NCI-H2029 (cell line): ENCODE data around the gene ABCC11.
A peak's percentile ranks its signal among the peaks of the same experiment; 100 is the strongest.

Experiments used
- DNase-seq: peaks from one replicate; lab custom pipeline; 2025; lab: John Stamatoyannopoulos, UW

The ABCC11 gene

DNA sequence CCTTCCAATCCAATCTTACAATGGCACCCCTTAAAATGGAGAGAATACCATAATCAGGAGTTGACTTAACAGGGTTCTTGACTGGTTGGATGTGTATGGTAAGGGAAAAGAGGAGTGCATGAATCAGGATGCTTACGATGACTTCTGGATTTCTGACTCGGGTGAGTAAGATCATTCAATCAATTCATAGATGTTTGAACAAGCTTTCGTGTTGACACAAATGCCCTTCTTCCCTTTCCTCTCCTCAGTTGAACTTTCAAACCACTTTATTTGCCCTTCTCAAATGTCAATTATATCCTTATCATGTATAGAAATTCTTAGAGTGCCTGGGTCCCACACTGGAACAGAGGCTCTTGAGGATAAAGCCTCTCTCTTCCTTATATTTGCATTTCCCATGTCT is 117.4 kb downstream of the ABCC11 start:
- no peak for DNase-seq

DNA sequence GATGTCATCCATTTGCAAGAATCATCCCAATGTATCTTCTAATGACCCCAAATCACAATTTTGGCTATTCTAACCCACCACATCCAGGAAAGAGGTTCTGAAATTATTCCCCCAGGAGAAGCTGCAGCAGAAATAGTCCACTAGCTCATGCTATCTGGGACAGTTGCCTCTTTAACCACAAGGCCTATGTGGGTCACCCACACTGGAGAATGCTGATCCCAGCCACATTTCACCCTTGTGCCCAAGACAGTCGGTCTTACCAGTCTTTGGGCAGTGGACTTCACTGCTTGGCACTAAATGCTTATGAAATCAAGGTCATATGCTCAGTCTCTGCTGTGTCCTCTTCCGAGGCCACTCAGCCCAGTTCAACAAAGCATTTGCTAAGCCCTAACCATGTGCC is 118.6 kb downstream of the ABCC11 start:
- no peak for DNase-seq

- peak; percentile 83 for DNase-seq
Measured at GRCh38 chr16:48126801-48127644, 120.3 kb downstream of the ABCC11 start.

GRCh38 chr16:48125888-48126287 is 121.5 kb downstream of the ABCC11 start:
- DNase-seq = no peak

- DNase-seq = no peak
Measured at GRCh38 chr16:48124266-48124665, 123.1 kb downstream of the ABCC11 start.

GRCh38 chr16:48123104-48123788 is 124.1 kb downstream of the ABCC11 start:
- no peak for DNase-seq

DNA sequence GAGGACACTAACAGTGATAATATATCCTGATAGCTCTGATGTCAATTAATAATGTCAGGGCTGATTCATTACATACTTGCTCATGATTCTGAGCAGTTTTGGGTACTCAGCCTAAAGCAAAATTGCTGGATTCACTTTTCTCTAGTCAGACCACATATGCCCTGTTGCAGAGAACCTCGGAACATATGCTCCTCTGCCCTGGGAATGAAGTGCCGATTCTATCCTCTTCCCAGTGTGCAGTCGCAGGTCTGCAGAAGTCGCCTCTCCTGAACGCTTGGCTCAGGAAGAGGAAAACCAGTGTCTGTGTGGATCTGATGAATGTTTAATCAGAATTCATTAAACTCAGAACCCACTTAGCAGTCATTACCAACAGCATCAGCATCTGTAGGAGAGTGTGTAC is 126.1 kb downstream of the ABCC11 start:
- no peak for DNase-seq

GRCh38 chr16:48118841-48119240 is 128.5 kb downstream of the ABCC11 start:
- DNase-seq = no peak

DNA sequence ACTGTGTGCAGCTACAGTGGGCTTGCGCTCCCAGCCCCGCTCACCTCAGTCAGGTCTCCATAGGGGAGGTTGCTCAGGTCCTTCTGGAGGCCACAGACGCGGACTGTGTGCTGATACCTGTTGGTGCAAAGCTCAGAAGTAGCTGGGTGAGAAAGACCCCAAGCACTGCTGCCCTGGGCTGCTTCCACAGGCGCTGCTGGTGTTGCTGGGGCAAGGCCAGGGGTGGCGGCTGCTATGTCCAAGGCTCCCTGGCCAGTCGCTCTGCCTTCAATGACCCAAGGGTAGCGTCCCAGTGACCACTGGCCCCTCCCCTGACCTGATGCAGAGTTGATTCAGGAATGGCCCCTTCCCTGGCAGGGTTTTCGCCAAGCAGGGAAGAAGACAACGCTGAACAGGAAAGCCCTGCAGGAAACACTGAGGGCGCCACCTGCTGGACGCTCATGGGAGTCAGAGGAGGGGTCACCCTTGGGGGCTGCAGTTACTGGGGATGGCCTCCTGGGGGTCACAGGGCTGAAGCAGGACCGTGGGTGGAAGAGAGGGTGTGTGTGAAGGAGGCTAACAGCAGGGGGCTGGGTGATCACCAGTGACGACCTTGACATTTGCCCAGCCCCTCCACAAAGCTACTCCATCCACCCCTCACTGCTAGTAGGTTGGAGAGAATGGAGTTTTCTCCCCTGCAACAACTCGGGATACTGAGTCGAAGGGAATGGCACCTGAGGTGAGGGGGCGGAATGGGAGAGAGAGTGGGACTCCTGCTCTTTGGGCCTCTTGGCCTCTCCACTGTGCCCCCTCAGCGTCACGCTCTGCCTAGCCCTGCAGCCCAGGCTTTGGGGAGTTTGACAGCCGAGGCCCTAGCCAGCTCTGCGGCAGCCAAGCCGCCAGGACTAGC is 129.9 kb downstream of the ABCC11 start:
- peak; percentile 38 for DNase-seq
